ENCODE data around the gene RBMX2. TPM values are rescaled to one million over a fixed set of nuclear protein-coding genes. Genes with fewer than 3 reads are reported as not detected.

RBMX2 gene, protein sequence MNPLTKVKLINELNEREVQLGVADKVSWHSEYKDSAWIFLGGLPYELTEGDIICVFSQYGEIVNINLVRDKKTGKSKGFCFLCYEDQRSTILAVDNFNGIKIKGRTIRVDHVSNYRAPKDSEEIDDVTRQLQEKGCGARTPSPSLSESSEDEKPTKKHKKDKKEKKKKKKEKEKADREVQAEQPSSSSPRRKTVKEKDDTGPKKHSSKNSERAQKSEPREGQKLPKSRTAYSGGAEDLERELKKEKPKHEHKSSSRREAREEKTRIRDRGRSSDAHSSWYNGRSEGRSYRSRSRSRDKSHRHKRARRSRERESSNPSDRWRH
- total RNA-seq, result 18.3 and 21.3 TPM in 2 replicates

DNA sequence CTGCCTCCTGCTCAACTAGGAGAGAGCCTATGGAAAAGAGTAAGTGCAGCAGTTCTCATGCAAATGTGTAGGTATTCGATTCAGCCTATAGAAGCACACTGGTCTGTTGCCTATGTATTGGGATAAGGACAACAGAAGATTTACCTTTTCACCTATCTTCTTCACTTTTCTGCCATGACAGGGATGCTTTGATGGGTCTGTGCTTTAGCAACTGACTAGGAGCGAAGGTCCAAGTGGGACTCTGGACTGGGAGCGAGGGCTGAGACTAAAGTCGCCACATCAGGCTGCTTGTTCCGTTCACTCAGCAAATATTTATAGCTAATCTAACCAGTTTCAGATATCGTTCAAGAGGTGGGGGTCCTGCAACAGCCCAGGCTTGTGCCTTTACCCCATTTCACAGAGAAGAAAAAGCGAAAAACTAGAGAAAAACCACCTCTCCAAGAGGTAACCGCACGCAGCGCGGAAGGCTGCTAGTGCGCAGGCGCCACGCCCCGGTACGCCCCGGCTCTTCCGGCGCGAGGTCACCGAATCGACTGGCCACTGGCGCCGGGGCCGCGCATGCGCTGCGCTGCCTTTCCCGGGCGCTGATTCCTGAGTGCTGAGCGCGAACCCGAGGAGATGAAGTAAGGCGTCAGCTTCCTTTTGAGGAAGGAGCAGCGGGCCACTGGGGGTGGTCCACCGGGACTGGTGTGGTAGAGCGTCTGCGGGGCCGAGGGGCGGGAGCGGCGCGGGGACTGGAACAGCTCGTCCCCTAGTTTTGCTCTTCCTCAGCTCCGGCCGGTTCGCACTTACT lies at the start of gene RBMX2:
Gene RBMX2 (plus strand): TSS at position 573 of the 793 bp plus-strand sequence. CDS start 46 bp downstream, at position 619.

DNA sequence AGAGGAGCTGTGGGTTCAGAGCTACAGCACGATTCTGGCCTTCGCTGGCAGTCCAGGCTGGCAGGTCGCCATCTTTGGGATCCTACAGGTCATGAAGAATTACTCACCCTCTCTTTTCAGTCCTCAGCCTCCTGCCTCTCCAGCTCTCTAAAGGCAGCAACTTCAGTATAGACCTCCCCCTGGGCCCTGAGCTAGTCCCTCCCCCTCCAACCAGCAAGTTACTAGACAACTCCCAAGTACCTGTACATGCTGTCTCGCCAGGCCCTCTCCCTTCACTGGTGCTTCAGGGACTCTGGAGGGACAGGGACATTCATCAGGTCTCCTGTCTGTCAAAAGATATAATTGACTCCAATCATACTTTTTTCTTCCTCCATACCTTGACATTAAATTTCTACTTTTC lies 16.3 kb upstream of the RBMX2 start, which contains the start of gene GPR119:
Gene GPR119 (minus strand): TSS at position 155 of the 400 bp plus-strand sequence. CDS start 227 bp downstream, outside the sequence.

Other genes with a start within 250 kb of the RBMX2 start
- gene AIFM1, start 236.1 kb upstream of the RBMX2 start, total RNA-seq, result 17.3 and 21.3 TPM in 2 replicates
- 0.13 and 0.49 TPM in 2 replicates for gene RAB33A, start 230.0 kb upstream of the RBMX2 start, total RNA-seq
- gene ZNF280C, start 133.1 kb upstream of the RBMX2 start, total RNA-seq, result 4.8 and 5.9 TPM in 2 replicates
- gene SLC25A14, start 62.1 kb upstream of the RBMX2 start, total RNA-seq, result 5.0 and 6.5 TPM in 2 replicates
- not detected in 2 replicates for gene GPR119, start 16.3 kb upstream of the RBMX2 start, total RNA-seq

Data from mammary microvascular endothelial cell (primary cell).